Activated CD4-positive, alpha-beta T cell treated with anti-CD3 and anti-CD28 coated beads, Interleukin-2, amount 50 U/mL, for 16 hours (primary cell): ENCODE results near the gene ZDHHC17.

Experiments
- DNase-seq: peaks from one replicate; pipeline ENCODE4 v3.0.0-alpha.2; 2020

ZDHHC17 gene

DNA sequence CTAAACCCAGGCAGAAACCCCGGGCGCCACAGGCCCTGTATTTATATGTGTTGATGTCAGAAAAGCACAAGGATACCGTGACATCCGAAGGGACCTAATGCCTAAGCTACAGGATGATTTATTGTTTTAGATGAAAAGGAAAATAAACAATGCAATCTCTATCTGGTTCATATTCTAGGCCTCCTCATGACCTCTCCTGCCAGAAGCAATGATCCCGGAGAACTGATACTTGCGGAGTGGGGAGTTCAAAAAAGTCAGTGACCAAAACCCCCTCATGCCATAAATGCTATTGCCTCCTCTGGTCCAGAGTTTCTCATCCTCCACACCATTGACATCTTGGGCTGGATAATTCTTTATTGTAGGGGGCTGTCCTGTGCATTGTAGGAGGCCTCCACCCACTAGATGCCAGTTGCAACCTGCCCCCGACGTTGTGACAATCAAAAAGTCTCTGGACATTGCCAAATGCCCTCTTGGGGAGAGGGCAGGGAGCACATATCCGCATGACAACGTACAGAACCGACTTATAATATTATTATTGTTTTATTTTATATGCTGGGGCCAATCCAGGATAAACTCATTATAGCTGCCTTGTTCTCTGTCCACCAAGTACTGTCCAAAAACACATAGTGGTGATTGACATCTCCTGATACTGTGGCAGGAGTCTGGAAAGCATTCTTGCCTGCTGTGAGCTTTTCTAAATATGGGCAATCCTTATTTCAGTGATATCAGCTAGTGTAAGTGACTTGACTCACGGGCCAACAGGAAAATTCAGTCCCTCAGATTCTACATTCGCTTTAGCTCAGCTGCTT is 116.0 kb downstream of the ZDHHC17 start:
- DNase-seq: no peak

- DNase-seq: no peak
Observed at GRCh38 chr12:76880519-76881023, 116.7 kb downstream of the ZDHHC17 start.

DNA sequence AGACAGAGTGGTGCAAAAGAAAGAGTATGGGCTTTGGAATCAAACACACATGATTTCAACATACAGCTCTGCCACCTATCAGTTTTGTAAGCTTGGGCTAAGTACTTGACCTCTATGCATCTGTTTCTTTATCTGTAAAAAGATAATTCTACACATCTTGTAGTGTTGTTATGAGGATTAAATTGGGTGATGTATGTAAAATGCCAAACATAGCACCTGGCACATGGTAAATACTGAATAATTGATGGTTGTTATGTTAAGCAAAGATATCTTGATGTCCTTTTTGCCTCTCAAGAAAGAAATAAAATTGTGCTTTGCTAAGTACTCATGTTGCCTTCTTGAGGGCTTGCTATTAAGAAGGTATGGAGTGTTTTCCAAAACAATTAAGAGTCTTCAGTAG is 117.2 kb downstream of the ZDHHC17 start:
- no peak for DNase-seq

GRCh38 chr12:76882367-76882766 is 118.5 kb downstream of the ZDHHC17 start:
- DNase-seq: no peak

DNA sequence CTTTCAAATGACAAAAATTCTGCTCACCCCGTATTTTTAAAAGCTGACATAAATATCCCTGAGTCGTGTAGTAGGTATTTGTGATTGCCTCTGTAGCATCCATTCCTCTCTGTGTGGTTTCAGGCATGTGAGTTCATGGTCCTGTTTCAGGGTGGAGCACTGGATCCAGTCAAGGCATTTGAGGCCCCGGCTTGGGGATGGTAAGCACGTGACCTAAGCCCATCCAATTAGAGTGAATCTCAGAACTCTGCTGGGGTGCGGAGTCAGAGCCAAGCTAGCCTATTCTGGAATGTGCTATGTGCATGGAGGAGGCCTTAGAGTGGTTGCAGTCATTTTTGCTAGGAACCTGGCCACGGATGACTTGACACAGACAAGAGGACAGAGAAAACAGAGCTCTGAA is 119.2 kb downstream of the ZDHHC17 start:
- no peak for DNase-seq

DNA sequence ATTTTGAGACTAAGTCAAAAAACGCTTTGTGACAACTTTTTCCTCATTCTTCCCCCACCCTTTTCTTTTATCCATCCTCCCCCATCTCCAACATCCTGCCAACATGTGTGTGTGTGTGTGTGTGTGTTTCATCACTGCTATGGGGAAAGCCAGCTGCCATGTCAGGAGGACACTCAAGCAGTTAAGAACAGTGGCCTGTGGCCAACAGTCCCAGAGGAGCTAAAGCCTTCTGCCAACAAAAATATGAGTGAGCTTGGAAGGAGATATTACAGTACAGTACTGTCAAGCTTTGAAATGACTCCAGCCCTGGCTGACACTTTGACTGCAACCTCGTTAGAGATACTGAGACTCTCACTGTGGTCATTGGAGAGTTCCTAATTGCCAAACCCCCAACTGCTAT is 119.9 kb downstream of the ZDHHC17 start:
- DNase-seq: no peak

- DNase-seq: no peak
Observed at GRCh38 chr12:76888775-76889174, 124.9 kb downstream of the ZDHHC17 start.

GRCh38 chr12:76890151-76891143 is 126.5 kb downstream of the ZDHHC17 start:
- DNase-seq: no peak

DNA sequence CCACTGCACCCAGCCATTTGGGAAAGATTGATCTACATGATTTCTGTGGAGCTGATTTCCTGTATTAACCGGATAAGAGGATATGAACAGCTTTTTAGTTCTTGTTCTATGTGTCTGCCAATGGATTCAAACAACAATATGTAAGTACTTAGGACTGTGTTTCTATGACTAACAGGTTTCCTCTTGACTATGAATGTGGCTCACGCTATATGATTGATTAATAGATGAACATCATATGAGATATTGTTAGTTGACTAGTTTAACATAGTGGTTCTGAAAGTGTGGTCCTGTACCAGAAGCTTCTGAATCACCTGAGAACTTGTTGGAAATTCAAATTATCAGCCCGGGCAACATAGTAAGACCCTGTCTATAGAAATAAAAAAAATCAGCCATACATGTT is 127.7 kb downstream of the ZDHHC17 start:
- no peak for DNase-seq

- no peak for DNase-seq
Observed at GRCh38 chr12:76895796-76896195, 131.9 kb downstream of the ZDHHC17 start.

- no peak for DNase-seq
Observed at GRCh38 chr12:76896274-76896673, 132.4 kb downstream of the ZDHHC17 start.

- no peak for DNase-seq
Observed at GRCh38 chr12:76898442-76898841, 134.5 kb downstream of the ZDHHC17 start.

DNA sequence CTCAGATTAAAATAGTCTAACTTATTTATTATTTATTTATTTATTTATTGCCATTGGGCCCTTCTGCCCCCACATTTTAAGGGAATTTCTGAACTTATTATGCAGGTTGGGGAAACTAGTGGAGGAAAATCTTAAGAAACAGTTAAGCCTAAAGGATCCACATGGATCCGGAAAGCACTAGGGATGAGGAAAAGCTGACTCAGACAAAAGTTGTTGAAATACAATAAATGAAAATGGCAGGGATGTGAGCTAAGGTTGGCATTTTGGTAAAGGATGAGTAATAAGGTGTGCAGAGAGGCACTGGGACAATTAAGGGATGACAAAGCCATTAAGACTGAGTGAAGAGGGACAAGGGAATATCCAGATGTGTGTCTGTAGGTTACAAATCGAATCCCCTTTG is 135.6 kb downstream of the ZDHHC17 start:
- no peak for DNase-seq

DNA sequence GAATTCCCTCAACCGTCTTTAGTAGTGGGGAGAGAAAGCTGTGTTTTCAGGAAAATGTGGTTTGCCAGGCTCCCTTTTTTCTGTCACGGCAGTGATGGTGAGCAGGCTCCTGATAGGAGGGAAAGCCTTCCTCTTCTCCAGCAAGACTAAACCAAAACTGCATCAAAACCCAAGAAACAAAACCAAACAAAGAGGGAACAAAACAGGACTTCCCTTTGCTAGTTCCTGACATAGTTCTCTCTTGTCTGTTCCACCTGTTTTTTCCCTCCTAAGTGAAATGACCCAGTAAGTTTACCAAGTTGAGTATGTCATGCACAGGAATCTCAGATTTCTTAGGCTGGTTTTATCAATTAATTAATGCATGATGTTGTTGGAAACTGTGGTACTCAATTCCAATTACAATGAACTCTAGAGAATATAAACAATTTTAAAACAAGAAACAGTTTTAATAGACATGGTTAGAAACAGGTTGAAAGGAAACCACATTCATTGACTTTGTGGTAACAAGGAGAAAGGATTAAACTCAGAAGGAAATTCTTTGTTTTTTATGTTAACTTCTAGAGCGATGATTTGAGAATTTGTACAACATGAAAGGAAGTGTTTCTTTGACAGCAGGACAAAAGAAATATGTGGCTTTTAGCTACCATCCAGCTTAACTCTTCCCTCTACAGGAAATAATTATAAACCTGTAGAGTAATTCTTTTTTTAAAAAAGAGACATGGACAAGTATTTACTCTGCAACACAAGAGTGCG is 137.9 kb downstream of the ZDHHC17 start:
- no peak for DNase-seq
